ENCODE data around the gene CABLES1. TPM values are rescaled to one million over a fixed set of nuclear protein-coding genes. Genes with fewer than 3 reads are reported as not detected.

CABLES1 gene
- total RNA-seq, 1 donor from 2014 or later = 2.3 TPM

DNA sequence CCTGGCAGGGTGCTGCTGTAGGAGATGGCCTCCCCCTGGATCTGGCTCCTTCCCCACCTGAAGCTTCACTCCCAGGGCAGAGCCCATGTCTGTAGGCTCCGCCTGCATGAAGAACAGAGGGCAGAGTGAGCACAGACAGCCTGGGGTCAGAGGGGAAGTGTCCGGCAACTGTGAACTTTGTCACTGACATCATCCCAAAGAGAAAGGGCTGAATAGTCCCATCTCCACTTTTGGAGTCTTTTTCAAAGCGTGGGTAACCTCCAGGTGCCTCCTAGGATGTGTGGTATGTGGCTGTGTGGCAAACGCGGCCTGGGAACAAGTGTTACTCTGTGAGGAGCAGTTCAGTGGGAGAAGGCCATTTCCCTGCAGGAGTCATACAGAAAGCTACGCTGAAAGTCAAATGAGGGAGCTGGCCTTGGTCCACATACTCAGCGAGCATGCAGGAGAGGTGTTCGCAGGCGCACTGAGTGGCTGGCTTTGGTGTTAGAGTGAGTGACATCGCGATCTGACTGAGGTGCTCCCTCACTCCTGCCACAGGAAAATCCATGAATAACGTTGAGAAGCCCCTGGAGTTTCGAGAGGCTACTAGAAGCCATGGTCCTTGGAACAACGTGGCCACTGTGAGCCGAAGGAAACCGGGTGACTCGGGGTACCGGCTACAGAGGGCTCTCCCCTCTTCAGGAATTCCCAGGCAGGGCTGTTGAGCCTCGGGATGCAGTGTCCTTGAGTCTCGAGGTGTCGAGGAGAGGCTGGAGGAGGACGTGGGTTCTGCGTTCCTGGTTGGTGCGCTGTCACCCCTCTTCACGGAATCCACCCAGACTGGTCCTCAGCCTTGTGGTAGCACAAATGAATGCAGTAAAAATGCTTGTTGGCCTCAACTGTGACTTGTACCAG is 54.7 kb downstream of the CABLES1 start:
- DNase-seq (ENCODE audit: low read depth, low spot score) = no peak
- H3K9me3 Mint-ChIP-seq = no peaks in the 10 kb centered on the region
- no peak overlapping the region for H3K4me3 Mint-ChIP-seq
- no peak for TF ChIP-seq CTCF (conservative IDR thresholded peaks at IDR 0.05)
- peaks cover 33% of the 10 kb centered on the region for H3K4me1 Mint-ChIP-seq
- no peak overlapping the region for H3K27ac Mint-ChIP-seq (ENCODE audit: unreplicated experiment)
- H3K36me3 Mint-ChIP-seq (ENCODE audit: low read depth) = no peaks in the 10 kb centered on the region
- no peaks in the 10 kb centered on the region for H3K27me3 Mint-ChIP-seq (ENCODE audit: low read depth)

DNA sequence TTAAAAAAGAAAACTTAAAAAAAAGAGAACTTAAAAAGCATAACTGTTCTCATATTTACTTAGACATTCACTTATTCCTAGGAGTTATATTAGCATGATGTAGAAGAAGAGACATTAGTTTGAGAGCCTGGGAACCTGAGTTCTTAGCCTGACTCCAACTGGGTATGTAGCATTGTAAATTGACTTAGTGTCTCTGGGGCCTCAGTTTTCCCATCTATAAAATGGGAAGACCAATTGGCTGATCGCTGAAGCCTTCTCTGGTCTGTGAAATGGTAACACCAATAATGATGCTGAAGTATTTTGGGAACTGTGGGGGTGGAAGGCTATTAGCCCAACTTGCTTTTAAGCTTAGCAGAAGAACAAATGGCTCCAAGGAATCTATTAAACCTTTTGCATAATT is 55.9 kb downstream of the CABLES1 start:
- Mint-ChIP-seq H3K36me3 (ENCODE audit: low read depth) (no peaks in the 10 kb centered on the region), H3K4me3 (no peak overlapping the region), H3K27me3 (ENCODE audit: low read depth) (no peaks in the 10 kb centered on the region), H3K4me1 (peaks cover 42% of the 10 kb centered on the region), H3K27ac (ENCODE audit: unreplicated experiment) (no peak overlapping the region), H3K9me3 (no peaks in the 10 kb centered on the region)
- no peak for TF ChIP-seq CTCF (conservative IDR thresholded peaks at IDR 0.05)
- DNase-seq (ENCODE audit: low read depth, low spot score) = no peak

- H3K27ac Mint-ChIP-seq (ENCODE audit: unreplicated experiment) = no peak overlapping the region
- H3K4me3 Mint-ChIP-seq = no peak overlapping the region
- peaks cover 34% of the 10 kb centered on the region for H3K4me1 Mint-ChIP-seq
These were observed 58.5 kb downstream of the CABLES1 start for GRCh38 chr18:23193742-23194141.

GRCh38 chr18:23194155-23194996 is 59.1 kb downstream of the CABLES1 start:
- Mint-ChIP-seq H3K36me3 (ENCODE audit: low read depth) (no peaks in the 10 kb centered on the region), H3K27ac (ENCODE audit: unreplicated experiment) (peak overlapping the region; percentile 8), H3K4me1 (peaks cover 28% of the 10 kb centered on the region), H3K9me3 (no peaks in the 10 kb centered on the region), H3K27me3 (ENCODE audit: low read depth) (no peaks in the 10 kb centered on the region), H3K4me3 (no peak overlapping the region)
- no peak for TF ChIP-seq CTCF (conservative IDR thresholded peaks at IDR 0.05)
- DNase-seq (ENCODE audit: low read depth, low spot score) = no peak

More at GRCh38 chr18:23193742-23194141, 58.5 kb downstream of the CABLES1 start:
- H3K27me3 Mint-ChIP-seq (ENCODE audit: low read depth) = no peaks in the 10 kb centered on the region
- no peaks in the 10 kb centered on the region for H3K9me3 Mint-ChIP-seq
- no peaks in the 10 kb centered on the region for H3K36me3 Mint-ChIP-seq (ENCODE audit: low read depth)
- TF ChIP-seq CTCF (conservative IDR thresholded peaks at IDR 0.05) = no peak
- no peak for DNase-seq (ENCODE audit: low read depth, low spot score)

- Mint-ChIP-seq H3K36me3 (ENCODE audit: low read depth) (no peaks in the 10 kb centered on the region), H3K4me1 (peaks cover 22% of the 10 kb centered on the region)
These were observed 60.0 kb downstream of the CABLES1 start for GRCh38 chr18:23194997-23195957.

More at GRCh38 chr18:23194997-23195957, 60.0 kb downstream of the CABLES1 start:
- no peak for TF ChIP-seq CTCF (conservative IDR thresholded peaks at IDR 0.05)
- Mint-ChIP-seq H3K27ac (ENCODE audit: unreplicated experiment) (peak overlapping the region; percentile 8), H3K27me3 (ENCODE audit: low read depth) (no peaks in the 10 kb centered on the region), H3K4me3 (no peak overlapping the region), H3K9me3 (no peaks in the 10 kb centered on the region)
- no peak for DNase-seq (ENCODE audit: low read depth, low spot score)

All from neural crest cell (in vitro differentiated cells).